CD4-positive, alpha-beta T cell treated with Interleukin-4 for 4 hours (primary cell): ENCODE measurements around the gene CSNK2A1.
"Not testable (repeated sequence)": the region's sequence is repeated elsewhere in the genome, so short reads cannot be mapped to it uniquely, and the experiment has no call there.

Experiments used
- DNase-seq: peaks from one replicate; pipeline ENCODE4 v3.0.0-alpha.2; 2020

The CSNK2A1 gene

GRCh38 chr20:543369-544152 lies at the start of gene CSNK2A1:
Gene CSNK2A1, minus strand, starts transcription at chr20:543790. Its CDS starts 35,239 bp downstream, at chr20:508551.
- peak; percentile 96 for DNase-seq

- DNase-seq, result no peak
Measured at GRCh38 chr20:592506-592905, 48.9 kb upstream of the CSNK2A1 start.

GRCh38 chr20:591941-592340 lies 48.4 kb upstream of the CSNK2A1 start:
- no peak for DNase-seq

- DNase-seq, result no peak
Measured at GRCh38 chr20:588932-589672, 45.5 kb upstream of the CSNK2A1 start.

GRCh38 chr20:588476-588875 lies 44.9 kb upstream of the CSNK2A1 start:
- no peak for DNase-seq

GRCh38 chr20:584971-585301 lies 41.3 kb upstream of the CSNK2A1 start:
- DNase-seq, result no peak

GRCh38 chr20:584161-584970 lies 40.8 kb upstream of the CSNK2A1 start:
- DNase-seq, result no peak

DNA sequence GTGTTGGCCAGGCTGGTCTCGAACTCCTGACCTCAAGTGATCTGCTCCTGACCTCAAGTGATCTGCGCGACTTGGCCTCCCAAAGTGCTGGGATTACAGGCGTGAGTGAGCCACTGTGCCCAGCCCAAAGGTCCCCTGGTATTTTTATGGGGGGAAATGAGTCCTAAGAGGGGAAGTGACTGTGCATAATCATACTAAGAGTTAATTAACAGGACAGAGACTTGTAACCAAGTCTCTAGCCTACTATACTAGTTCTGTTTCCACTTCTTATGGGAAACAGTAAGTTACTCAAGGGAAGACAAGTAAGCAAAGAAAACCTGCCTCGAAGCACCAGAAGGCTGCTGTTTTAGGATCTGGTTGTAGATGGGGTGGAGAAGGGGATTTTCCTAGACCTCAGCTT lies 38.6 kb upstream of the CSNK2A1 start:
- DNase-seq, result no peak

- DNase-seq, result not testable (repeated sequence)
Measured at GRCh38 chr20:578940-579690, 35.5 kb upstream of the CSNK2A1 start.

- no peak for DNase-seq
Measured at GRCh38 chr20:577167-577791, 33.7 kb upstream of the CSNK2A1 start.

- no peak for DNase-seq
Measured at GRCh38 chr20:576156-576555, 32.6 kb upstream of the CSNK2A1 start.

DNA sequence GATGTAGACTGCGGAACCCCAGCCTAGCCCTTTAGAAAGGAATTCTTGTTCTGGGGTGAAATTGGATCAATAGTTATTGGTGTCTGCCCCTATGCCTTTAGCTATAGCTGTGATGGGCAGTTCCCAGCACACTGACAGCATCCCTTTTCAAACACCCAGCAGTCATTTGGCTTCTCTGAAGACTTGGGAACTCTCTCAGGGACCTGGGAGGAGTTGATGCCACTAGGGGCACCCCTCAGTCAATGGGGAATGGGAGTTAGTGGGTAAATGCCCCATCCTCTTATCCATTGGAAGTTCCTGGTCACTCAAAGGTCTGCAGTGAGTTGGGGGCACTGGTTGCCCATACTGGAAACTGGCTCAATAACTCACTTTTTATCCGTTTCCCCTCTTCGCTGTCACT lies 31.6 kb upstream of the CSNK2A1 start:
- DNase-seq, result no peak

GRCh38 chr20:574297-574942 lies 30.8 kb upstream of the CSNK2A1 start:
- no peak for DNase-seq

DNA sequence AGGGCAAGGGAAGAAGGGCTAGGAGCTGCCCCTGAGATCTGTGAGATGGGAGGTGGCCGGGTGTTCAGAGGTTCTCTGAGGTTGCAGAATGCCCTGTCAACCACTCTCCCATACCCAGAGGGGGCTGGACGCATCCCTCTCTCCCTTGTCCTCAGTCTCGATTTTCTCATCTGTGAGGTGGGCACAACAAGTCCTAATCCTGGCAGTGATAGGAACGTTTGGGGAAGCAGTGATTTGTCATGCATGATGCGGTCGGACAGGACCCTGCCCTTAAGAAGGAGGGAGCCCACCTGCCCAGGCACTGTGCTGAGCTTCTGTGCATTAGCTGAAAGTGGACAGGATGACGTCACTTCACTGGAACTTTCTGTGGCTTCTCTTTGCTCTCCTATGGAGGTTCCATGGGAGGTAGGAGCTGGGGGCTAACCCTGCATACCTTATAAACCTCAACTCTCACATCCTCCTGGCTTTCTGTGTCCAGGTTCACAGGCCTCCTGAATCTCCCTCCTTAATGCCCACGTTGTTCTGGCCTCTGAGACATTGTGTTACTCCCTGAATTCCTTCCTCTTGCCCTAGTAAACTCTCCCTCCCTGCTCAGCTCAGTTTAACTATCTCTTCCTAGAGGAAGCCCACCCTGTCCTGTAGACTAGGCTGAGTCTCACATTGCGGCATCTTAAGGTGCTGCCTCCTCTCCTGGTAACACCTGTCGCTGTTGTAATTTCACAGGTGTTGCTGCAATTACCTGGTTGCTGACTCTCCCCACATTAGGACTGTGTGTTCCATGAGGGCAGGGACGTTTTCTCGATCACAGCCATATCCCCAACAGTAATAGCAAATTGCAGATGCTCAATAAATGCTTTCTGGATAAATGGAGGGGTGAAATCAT lies 30.1 kb upstream of the CSNK2A1 start:
- DNase-seq, result no peak

GRCh38 chr20:572727-573126 lies 29.1 kb upstream of the CSNK2A1 start:
- no peak for DNase-seq

- DNase-seq, result no peak
Measured at GRCh38 chr20:571754-572441, 28.3 kb upstream of the CSNK2A1 start.

DNA sequence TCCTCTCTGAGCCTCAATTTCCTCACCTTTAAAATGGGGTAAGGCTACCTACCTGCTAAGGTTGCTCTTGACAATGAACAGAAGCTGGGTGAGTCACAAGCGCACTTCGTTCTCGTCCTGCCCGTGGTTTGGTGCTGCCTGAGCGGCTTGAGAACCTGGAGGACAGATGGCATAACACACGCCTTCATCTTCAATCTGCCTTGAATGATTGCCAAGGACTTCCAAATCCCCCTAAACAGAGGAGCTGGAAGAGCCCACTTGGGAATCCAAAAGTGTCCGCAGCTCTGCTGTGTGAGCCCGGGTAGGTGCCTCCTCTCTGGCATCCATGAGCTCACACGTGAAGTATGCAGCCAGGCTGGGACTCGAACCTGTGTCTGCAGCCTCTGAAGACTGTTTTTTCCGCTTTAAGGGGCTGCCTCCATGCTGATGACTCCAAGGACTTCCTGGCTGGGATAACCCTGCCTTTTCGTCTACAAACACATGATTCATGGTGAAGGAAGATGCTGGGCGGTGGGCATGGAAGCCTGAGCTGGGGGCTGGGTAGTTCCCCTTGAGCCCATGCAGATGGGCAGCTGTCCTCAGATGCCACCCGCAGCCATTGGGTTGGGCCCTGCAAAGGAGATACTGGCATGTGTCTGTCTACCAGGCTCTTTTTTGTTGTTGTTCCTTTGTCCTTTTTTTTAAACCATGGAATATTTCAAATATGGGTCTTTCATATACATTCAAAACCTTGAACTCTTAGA lies 25.3 kb upstream of the CSNK2A1 start:
- no peak for DNase-seq

DNA sequence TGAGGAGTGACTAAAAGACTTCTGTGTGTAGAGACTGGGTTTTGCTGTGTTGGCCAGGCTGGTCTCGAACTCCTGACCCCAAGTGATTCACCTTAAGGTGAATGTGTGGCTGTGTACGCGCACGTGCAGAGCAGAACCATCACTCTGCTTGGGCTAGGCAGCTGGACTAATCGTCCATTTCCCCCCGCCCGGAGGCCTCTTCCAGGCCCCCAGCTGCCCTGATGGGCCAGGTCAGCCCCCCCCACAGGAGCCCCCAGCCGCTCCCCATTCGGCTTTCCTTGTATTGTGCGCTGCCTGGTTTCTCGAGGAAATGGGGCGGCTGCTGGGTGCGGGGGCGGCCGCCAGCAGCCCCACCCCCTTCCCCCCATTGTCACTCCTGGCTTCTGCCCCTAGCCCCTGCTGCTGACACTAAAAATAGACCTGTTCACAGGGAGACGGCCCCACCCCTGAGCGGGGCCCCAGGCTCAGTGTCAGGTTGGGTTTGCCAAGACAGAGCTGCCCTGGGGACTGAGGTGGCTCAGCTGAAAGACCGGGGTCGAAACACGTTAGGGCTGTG lies 24.6 kb upstream of the CSNK2A1 start:
- no peak for DNase-seq

GRCh38 chr20:564192-564591 lies 20.6 kb upstream of the CSNK2A1 start:
- DNase-seq, result no peak
